Glutamatergic neuron (in vitro differentiated cells): ENCODE data around the gene PDE7B. TPM values are rescaled to one million over a fixed set of nuclear protein-coding genes. Genes with fewer than 3 reads are reported as not detected.

Source experiments
- DNase-seq: peaks from one replicate; pipeline ENCODE4 v3.0.0; 2022
- H3K27ac Mint-ChIP-seq: one replicate; pipeline ENCODE4 v1.8.0; 2020; ENCODE audit warnings: mild to moderate bottlenecking, mixed read lengths, inconsistent platforms; ENCODE audit not compliant: unreplicated experiment
- H3K27me3 Mint-ChIP-seq: one replicate; pipeline ENCODE4 v1.8.0; 2020; ENCODE audit warnings: mild to moderate bottlenecking, moderate library complexity, mixed read lengths, inconsistent platforms; ENCODE audit not compliant: unreplicated experiment
- H3K36me3 Mint-ChIP-seq: one replicate; pipeline ENCODE4 v1.8.0; 2020; ENCODE audit warnings: mild to moderate bottlenecking, mixed read lengths, inconsistent platforms; ENCODE audit not compliant: unreplicated experiment
- H3K4me1 Mint-ChIP-seq: one replicate; pipeline ENCODE4 v1.8.0; 2020; ENCODE audit warnings: mild to moderate bottlenecking, low read depth, mixed read lengths, inconsistent platforms; ENCODE audit not compliant: unreplicated experiment
- H3K4me3 Mint-ChIP-seq: one replicate; pipeline ENCODE4 v1.8.0; 2020; ENCODE audit warnings: mild to moderate bottlenecking, mixed read lengths, inconsistent platforms; ENCODE audit not compliant: unreplicated experiment
- H3K9me3 Mint-ChIP-seq: one replicate; pipeline ENCODE4 v1.8.0; 2020; ENCODE audit warnings: mild to moderate bottlenecking, moderate library complexity, mixed read lengths, inconsistent platforms; ENCODE audit not compliant: unreplicated experiment
- CTCF ChIP-seq: fragments of 200-600 bp; sonication (generic); IDR thresholded peaks from one replicate; pipeline ENCODE4 v1.5.0; 2021; ENCODE audit not compliant: partially characterized antibody, unreplicated experiment
- total RNA-seq: library from RNA; stranded (reverse); fragmentation: NEBNext Ultra II Directional; extraction: Animal tissue kit (Norgen Biotek cat#: 25700); gene quantifications from one replicate; pipeline ENCODE4 v1.2.1, GENCODE V29; 2021; ENCODE audit not compliant: unreplicated experiment

PDE7B gene
- total RNA-seq, 1 donor from 2014 or later, result not detected

- TF ChIP-seq CTCF, result no peak
- no peaks in the 10 kb centered on the region for H3K36me3 Mint-ChIP-seq
- H3K27ac Mint-ChIP-seq, result no peak overlapping the region
- DNase-seq, result no peak
- no peaks in the 10 kb centered on the region for H3K27me3 Mint-ChIP-seq
- H3K9me3 Mint-ChIP-seq, result no peaks in the 10 kb centered on the region
- H3K4me3 Mint-ChIP-seq, result no peak overlapping the region
- H3K4me1 Mint-ChIP-seq, result no peaks in the 10 kb centered on the region
Measured at GRCh38 chr6:136236466-136237293, 385.2 kb downstream of the PDE7B start.

- no peak for DNase-seq
- Mint-ChIP-seq H3K4me1 (peaks cover 2% of the 10 kb centered on the region), H3K4me3 (no peak overlapping the region), H3K27ac (no peak overlapping the region), H3K9me3 (no peaks in the 10 kb centered on the region), H3K36me3 (no peaks in the 10 kb centered on the region), H3K27me3 (no peaks in the 10 kb centered on the region)
- TF ChIP-seq CTCF, result no peak
Measured at GRCh38 chr6:136244061-136244616, 392.6 kb downstream of the PDE7B start.
